Left lung (tissue), 10 donors: Measurements from ENCODE around the gene QPCT. TPM values are rescaled to one million over a fixed set of nuclear protein-coding genes. Genes with fewer than 3 reads are reported as not detected.

ENCODE experiments used
- ATAC-seq: fragments of 200-7000 bp; cut with Tn5 transposase; one replicate; pipeline ENCODE4 v1.9.1; 2020; ENCODE audit warnings: moderate library complexity
- DNase-seq, 4 donors: peaks; one replicate each; pipeline ENCODE4 v3.0.0-alpha.2; 2013 to 2020
- H3K27ac ChIP-seq, 2 donors: fragments of 200-600 bp; sonication (generic) in 1 of 2; one replicate each; pipeline versions ENCODE4 v1.5.0 to v1.8.0; 2020 to 2021
- H3K27me3 ChIP-seq, 2 donors: fragments of 200-600 bp; sonication (generic) in 1 of 2; one replicate each; pipeline versions ENCODE4 v1.5.0 to v1.8.0; 2020 to 2021
- H3K36me3 ChIP-seq, 2 donors: fragments of 200-600 bp; sonication (generic) in 1 of 2; one replicate each; pipeline versions ENCODE4 v1.5.0 to v1.8.0; 2020 to 2021
- H3K4me1 ChIP-seq, 2 donors: fragments of 200-600 bp; one replicate each; pipeline ENCODE4 v1.8.0; 2021
- H3K4me3 ChIP-seq, 2 donors: fragments of 200-600 bp; sonication (generic) in 1 of 2; one replicate each; pipeline versions ENCODE4 v1.5.0 to v1.8.0; 2020 to 2021; ENCODE audit warnings: mild to moderate bottlenecking in 1 of 2
- H3K9me3 ChIP-seq, 2 donors: fragments of 200-600 bp; sonication (generic) in 1 of 2; one replicate each; pipeline versions ENCODE4 v1.5.0 to v1.8.0; 2020 to 2021
- intact Hi-C, 2 donors: fragments of 100-400 bp; cut with DNase I; formaldehyde crosslinking; loops; one replicate each; pipeline versions ENCODE4 v1.11.2 to v1.14.2; 2022
- polyA plus RNA-seq, 6 donors: library from polyadenylated mRNA; unstranded; fragments of 120-200 nt; gene quantifications; one replicate each; pipeline ENCODE4 v1.2.1, GENCODE V29; 2013; ENCODE audit not compliant: insufficient read length in 6 of 6
- total RNA-seq, 2 donors: library from RNA; stranded (reverse); fragmentation: NEBNext Ultra II Directional; extraction: Animal tissue kit (Norgen Biotek cat#: 25700); gene quantifications; one replicate each; pipeline ENCODE4 v1.2.1, GENCODE V29; 2021
- TF ChIP-seq, protein P1 (sequence below), 2 donors: fragments of 200-600 bp; sonication (generic) in 1 of 2; IDR thresholded peaks; one replicate each; pipeline versions ENCODE4 v1.5.0 to v1.8.0; 2021; ENCODE audit warnings: antibody characterized with exemption in 2 of 2
- donor health status: DM: no; HTN: yes; CAD: no.
- donor health status: DM: no; HTN: no; CAD: no.

Gene QPCT
- total and polyA plus RNA-seq, 8 donors, result 4.1 to 20.8 (median 10.8) TPM

DNA sequence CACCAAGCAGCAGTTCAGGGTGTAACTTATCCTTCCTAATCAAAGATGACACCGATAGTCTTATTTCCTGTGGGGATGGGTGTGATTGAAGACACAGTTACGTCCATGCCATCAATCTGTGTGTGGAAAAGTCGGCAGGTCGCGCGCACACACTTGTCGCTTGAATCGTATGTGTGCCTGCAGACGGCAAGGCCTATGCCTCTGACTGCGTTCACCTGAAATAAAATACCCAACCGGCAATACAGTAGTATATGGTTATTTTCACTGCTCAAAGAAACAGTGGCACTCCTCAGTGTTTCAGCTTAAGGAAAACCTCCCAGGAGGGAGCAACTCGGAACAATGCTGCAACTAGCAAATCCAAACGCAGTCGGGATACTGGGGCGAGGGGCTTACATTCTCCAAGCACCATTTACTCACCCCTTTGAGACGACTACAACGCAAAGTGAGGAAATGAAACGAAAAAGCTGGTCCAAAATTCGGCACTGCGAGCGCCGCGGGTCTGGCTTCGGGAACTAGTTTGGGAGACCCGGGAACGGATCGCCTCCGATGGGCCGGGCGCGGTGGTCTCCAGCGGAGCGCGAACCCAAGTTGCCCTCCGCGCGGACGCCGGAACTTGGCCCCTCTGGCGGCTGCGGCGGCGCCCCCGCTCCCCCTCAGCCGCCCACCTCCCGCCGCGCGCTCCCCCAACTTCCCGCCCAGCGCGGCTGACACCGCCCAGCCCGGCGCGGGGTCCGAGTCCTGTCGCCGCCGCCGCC, 20.5 kb upstream of the QPCT start:
- H3K27ac ChIP-seq, result peak overlapping the region; percentile 71 to 90
- TF ChIP-seq, protein P1, sequence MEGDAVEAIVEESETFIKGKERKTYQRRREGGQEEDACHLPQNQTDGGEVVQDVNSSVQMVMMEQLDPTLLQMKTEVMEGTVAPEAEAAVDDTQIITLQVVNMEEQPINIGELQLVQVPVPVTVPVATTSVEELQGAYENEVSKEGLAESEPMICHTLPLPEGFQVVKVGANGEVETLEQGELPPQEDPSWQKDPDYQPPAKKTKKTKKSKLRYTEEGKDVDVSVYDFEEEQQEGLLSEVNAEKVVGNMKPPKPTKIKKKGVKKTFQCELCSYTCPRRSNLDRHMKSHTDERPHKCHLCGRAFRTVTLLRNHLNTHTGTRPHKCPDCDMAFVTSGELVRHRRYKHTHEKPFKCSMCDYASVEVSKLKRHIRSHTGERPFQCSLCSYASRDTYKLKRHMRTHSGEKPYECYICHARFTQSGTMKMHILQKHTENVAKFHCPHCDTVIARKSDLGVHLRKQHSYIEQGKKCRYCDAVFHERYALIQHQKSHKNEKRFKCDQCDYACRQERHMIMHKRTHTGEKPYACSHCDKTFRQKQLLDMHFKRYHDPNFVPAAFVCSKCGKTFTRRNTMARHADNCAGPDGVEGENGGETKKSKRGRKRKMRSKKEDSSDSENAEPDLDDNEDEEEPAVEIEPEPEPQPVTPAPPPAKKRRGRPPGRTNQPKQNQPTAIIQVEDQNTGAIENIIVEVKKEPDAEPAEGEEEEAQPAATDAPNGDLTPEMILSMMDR (IDR thresholded peaks at IDR 0.05), result no peak
- peaks cover 0 to 5% of the 10 kb centered on the region in 2 donors for H3K27me3 ChIP-seq
- no peaks in the 10 kb centered on the region for H3K36me3 ChIP-seq
- H3K9me3 ChIP-seq, result no peaks in the 10 kb centered on the region
- H3K4me3 ChIP-seq, result peak overlapping the region; percentile 71 to 78
- ATAC-seq, result peak; percentile 33
- H3K4me1 ChIP-seq, result peaks cover 15 to 63% of the 10 kb centered on the region in 2 donors
- intact Hi-C loops, result no loop called here
- peak in 3 of 4 donors; percentile 43 to 81 (median 48) for DNase-seq

DNA sequence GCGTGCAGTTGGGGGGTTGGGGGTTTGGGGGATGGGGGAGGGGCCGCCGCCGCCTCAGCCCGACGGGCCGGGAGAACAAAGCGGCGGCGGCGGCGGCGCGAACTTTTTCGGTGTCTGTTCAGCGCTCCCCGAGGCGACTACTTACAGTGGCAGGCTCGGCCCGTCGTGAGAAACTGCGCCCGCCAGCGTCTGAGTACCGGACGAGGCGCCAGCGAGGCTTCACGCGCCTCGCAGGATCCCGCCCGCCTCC, 20.0 kb upstream of the QPCT start:
- intact Hi-C loops, result no loop called here

DNA sequence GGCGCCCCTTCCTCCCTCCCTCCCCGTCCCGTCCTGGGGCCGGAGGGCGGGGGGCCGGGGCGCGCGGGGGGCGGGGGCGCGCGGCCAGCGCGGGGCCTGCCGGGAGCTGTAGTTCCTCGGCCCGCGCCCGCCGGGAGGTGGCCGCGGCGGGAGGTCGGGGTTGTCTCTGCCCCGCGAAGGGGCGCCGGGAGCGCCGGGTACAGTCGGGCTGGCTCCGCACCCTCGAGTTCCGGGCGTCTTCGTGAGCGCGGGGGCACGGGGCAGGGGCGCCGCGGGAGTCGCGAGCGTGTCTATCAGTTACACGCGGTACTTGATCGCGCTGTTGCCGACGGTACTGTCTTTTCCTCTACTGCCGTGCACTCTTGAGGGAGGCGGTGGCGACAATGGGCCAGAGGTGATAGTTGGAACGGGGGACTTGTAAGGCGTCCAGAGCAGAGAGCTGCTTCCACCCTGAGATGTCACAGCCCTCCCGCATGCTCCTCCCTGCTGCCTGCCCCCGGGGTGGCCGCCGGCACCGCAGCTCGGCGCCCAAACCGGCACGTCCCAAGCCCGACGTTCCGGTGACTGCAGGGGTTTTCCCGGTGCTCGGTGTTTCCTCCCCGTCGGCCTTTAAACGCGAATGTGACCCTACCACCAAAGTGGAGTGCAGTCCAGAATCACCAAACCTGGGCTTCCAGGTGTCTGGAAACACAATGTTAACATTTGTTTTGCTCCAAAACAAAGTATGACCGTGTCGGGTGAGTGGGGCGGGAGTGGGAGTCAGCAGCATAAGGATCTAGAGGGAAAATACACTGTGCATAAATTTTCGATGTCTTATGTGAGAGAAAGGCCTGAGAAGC, 19.4 kb upstream of the QPCT start, which contains the start of gene PRKD3:
TSS of gene PRKD3 (minus strand) at position 48 of the 839 bp plus-strand sequence. CDS start 8,309 bp downstream, outside the sequence.
- TF ChIP-seq, protein P1 (IDR thresholded peaks at IDR 0.05), result no peak
- Histone ChIP-seq H3K27ac (peak within 1 kb of the TSS; percentile 71 to 90), H3K4me1 (peaks cover 15 to 53% of the 10 kb centered on the region in 2 donors), H3K27me3 (peaks cover 0 to 5% of the 10 kb centered on the region in 2 donors), H3K36me3 (no peaks in the 10 kb centered on the region), H3K4me3 (peak within 1 kb of the TSS; percentile 71 to 78), H3K9me3 (no peaks in the 10 kb centered on the region)
- intact Hi-C loops, result no loop called here
- ATAC-seq, result peak; percentile 88
- DNase-seq, result peak in 3 of 4 donors; percentile 55 to 93 (median 76)

More for the DNA sequence above, 20.0 kb upstream of the QPCT start:
- H3K36me3 ChIP-seq, result no peaks in the 10 kb centered on the region
- peak in 2 of 4 donors; percentile 87 to 91 for DNase-seq
- TF ChIP-seq, protein P1 (IDR thresholded peaks at IDR 0.05), result no peak
- H3K27me3 ChIP-seq, result peaks cover 0 to 5% of the 10 kb centered on the region in 2 donors
- peak overlapping the region; percentile 71 to 78 for H3K4me3 ChIP-seq
- no peak for ATAC-seq
- H3K4me1 ChIP-seq, result peaks cover 15 to 58% of the 10 kb centered on the region in 2 donors
- no peaks in the 10 kb centered on the region for H3K9me3 ChIP-seq
- peak overlapping the region; percentile 71 to 90 for H3K27ac ChIP-seq

DNA sequence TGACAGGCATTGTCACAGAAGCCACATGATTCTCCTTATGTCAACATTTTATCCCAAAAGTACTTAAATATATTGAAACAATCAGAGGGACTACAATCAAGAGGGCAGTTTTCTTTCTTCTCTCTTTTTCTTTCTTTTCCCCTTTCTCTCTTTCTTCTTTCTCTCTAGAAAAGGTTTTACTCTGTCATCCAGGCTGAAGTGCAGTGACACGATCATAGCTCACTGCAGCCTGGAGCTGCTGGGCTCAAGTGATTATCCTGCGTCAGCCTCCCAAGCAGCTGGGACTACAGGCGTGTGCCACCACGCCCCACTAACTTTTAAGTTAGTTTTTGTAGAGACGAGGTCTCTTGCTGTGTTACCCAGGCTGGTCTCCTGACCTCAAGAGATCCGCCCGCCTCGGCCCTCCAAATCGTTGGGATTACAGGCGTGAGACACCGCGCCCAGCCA, 18.8 kb upstream of the QPCT start:
- Histone ChIP-seq H3K4me3 (peak overlapping the region in 1 of 2 donors; percentile 78), H3K27ac (peak overlapping the region; percentile 71 to 90), H3K9me3 (no peaks in the 10 kb centered on the region), H3K27me3 (peaks cover 0 to 5% of the 10 kb centered on the region in 2 donors), H3K36me3 (no peaks in the 10 kb centered on the region), H3K4me1 (peaks cover 15 to 52% of the 10 kb centered on the region in 2 donors)
- DNase-seq (peak in 1 of 4 donors; percentile 62), ATAC-seq (no peak)
- intact Hi-C loops, result no loop called here
- TF ChIP-seq, protein P1 (IDR thresholded peaks at IDR 0.05), result no peak

DNA sequence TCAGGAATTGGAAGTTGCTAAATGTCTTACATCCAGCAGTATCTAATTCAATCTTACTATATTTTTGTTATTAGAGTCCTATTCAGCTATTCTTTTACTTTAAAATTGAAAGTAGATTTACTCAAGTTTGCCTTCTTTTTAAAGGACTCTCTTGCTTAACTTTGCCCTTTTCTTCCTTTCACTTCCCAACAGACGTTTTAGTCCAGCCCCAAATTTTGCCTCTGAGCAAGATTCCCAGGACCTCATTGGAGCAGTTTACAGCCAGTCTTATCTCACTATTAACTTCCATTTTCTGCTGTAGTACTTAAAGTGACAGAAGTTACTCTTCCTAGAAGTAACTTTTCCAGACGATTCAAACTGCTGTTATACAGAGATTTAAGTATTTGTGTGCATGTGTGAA, 18.1 kb upstream of the QPCT start:
- Histone ChIP-seq H3K27me3 (peaks cover 0 to 5% of the 10 kb centered on the region in 2 donors), H3K4me1 (peaks cover 15 to 46% of the 10 kb centered on the region in 2 donors), H3K36me3 (no peaks in the 10 kb centered on the region), H3K27ac (peak overlapping the region; percentile 71 to 90), H3K4me3 (peak overlapping the region in 1 of 2 donors; percentile 78), H3K9me3 (no peaks in the 10 kb centered on the region)
- DNase-seq, result peak in 2 of 4 donors; percentile 53 to 79
- peak; percentile 64 for ATAC-seq
- intact Hi-C loops, result no loop called here
- TF ChIP-seq, protein P1 (IDR thresholded peaks at IDR 0.05), result no peak
